Activated naive CD8-positive, alpha-beta T cell treated with anti-CD3 and anti-CD28 coated beads, Interleukin-2, amount 10 ng/mL, durations not matched to agents 7 days and 5 days (primary cell): ENCODE measurements around the gene SLC24A3. TPM values are rescaled to one million over a fixed set of nuclear protein-coding genes. Genes with fewer than 3 reads are reported as not detected.

Source experiments
- ATAC-seq: fragments of 150-1000 bp; cut with Tn5 transposase; one replicate; pipeline ENCODE4 v1.10.0; 2021; ENCODE audit warnings: low read depth, moderate library complexity
- POLR2A ChIA-PET: fragments of 350-600 bp; sonication (Branson Sonifier 250); formaldehyde crosslinking; loops from one replicate; lab custom pipeline; 2021; ENCODE audit warnings: antibody characterized with exemption; lab: Charles Lee
- DNase-seq: peaks from one replicate; pipeline ENCODE4 v3.0.0; 2021
- H3K27ac Mint-ChIP-seq: one replicate; pipeline ENCODE4 v1.8.0; 2022; ENCODE audit warnings: mild to moderate bottlenecking, mixed read lengths
- H3K27me3 Mint-ChIP-seq: one replicate; pipeline ENCODE4 v1.8.0; 2022; ENCODE audit warnings: mild to moderate bottlenecking, moderate library complexity, mixed read lengths
- H3K36me3 Mint-ChIP-seq: one replicate; pipeline ENCODE4 v1.8.0; 2021; ENCODE audit warnings: mild to moderate bottlenecking, mixed read lengths
- H3K4me1 Mint-ChIP-seq: one replicate; pipeline ENCODE4 v1.8.0; 2021; ENCODE audit warnings: mixed read lengths
- H3K4me3 Mint-ChIP-seq: one replicate; pipeline ENCODE4 v1.8.0; 2022; ENCODE audit warnings: mild to moderate bottlenecking, moderate library complexity, mixed read lengths
- H3K9me3 Mint-ChIP-seq: one replicate; pipeline ENCODE4 v1.8.0; 2021; ENCODE audit warnings: mixed read lengths
- total RNA-seq, 2 experiments: library from RNA; stranded (reverse); gene quantifications; one replicate each; pipeline ENCODE4 v1.2.3, GENCODE V29; 2021

The SLC24A3 gene
- total RNA-seq, 2 experiments from 2014 or later, result not detected

DNA sequence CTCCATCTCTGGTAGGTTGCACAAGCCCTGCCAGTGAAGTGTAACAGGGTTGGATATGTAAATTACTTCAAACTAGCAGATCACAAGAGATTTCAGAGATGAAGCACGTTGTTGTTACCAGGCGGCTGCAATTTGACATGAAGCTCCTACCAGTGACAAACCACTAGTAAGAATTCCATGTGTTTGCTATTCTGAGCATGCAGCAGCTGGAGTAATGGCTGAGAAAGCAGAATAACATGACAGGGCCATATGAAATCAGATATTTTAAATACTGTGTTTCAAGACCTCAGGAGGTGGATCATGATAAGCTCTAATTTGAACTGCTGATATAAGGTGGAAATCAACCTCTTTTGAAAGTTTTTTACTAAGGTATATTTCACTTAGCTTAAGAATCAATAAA, 557.1 kb downstream of the SLC24A3 start:
- H3K4me1 Mint-ChIP-seq, result no peaks in the 10 kb centered on the region
- no peak overlapping the region for H3K27ac Mint-ChIP-seq
- POLR2A ChIA-PET, result no interaction called here
- ATAC-seq, result no peak
- DNase-seq, result no peak
- H3K9me3 Mint-ChIP-seq, result no peaks in the 10 kb centered on the region
- H3K36me3 Mint-ChIP-seq, result no peaks in the 10 kb centered on the region
- no peaks in the 10 kb centered on the region for H3K27me3 Mint-ChIP-seq
- no peak overlapping the region for H3K4me3 Mint-ChIP-seq

DNA sequence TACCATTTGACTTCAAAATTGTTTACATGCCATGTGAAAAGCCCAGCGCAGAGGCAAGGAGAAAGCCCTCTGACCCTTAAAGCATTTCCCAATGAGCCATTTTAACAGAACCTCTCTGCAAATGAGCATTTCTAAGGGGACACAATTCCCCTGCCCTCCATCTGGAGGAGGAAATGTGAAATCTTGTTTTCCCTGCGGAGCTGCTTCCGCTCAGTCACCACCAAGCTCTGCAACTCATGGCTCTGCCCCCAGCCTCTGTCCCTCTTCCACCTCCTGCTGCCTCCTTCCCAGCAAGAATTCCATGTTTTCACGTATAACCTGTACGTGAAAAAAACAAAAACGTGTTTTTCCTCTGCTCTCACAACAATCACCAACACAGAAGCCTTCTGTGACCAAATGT, 557.9 kb downstream of the SLC24A3 start:
- no peak overlapping the region for H3K4me3 Mint-ChIP-seq
- H3K36me3 Mint-ChIP-seq, result no peaks in the 10 kb centered on the region

DNA sequence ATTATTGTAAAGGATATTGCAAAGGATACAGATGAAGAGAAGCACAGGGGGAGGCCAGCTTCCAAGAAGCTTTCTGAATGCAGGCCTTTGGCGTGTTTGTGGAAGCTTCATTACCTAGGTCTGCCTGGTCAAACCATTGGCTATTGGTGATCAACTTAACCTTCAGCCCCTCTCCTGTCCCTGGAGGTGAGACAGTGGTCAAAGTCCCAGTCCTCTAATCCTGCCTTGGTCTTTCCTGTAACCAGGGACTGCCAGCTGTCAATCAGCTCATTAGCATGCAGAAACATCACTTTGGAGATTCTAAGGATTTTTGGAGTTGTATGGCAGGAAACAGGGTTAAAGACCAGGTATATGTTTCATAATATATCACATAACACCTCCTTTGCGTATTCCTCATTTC, 558.6 kb downstream of the SLC24A3 start:
- DNase-seq (no peak), ATAC-seq (no peak)
- no peaks in the 10 kb centered on the region for H3K4me1 Mint-ChIP-seq
- no peaks in the 10 kb centered on the region for H3K9me3 Mint-ChIP-seq
- H3K27me3 Mint-ChIP-seq, result no peaks in the 10 kb centered on the region
- no peaks in the 10 kb centered on the region for H3K36me3 Mint-ChIP-seq
- POLR2A ChIA-PET, result no interaction called here
- H3K4me3 Mint-ChIP-seq, result no peak overlapping the region
- no peak overlapping the region for H3K27ac Mint-ChIP-seq

More for the DNA sequence above, 557.9 kb downstream of the SLC24A3 start:
- Mint-ChIP-seq H3K9me3 (no peaks in the 10 kb centered on the region), H3K27me3 (no peaks in the 10 kb centered on the region), H3K27ac (no peak overlapping the region), H3K4me1 (no peaks in the 10 kb centered on the region)
- no peak for DNase-seq
- no peak for ATAC-seq
- POLR2A ChIA-PET, result no interaction called here
